HUES48 (cell line): Measurements from ENCODE around the gene ASZ1.

Experiments
- H3K27ac ChIP-seq: one replicate; pipeline ENCODE4 v1.7.0; 2013; ENCODE audit warnings: low read depth, low read length, inconsistent platforms
- H3K27me3 ChIP-seq: 2 replicates; pipeline ENCODE4 v1.6.1; 2013; ENCODE audit warnings: mild to moderate bottlenecking, low read length; ENCODE audit not compliant: control insufficient read depth, insufficient read depth
- H3K36me3 ChIP-seq: 2 replicates; pipeline ENCODE4 v1.6.1; 2013; ENCODE audit warnings: low read length; ENCODE audit not compliant: control insufficient read depth, insufficient read depth
- H3K4me1 ChIP-seq: 2 replicates; pipeline ENCODE4 v1.6.1; 2013; ENCODE audit warnings: mild to moderate bottlenecking, low read length; ENCODE audit not compliant: control insufficient read depth, insufficient read depth
- H3K4me3 ChIP-seq: 2 replicates; pipeline ENCODE4 v1.5.1; 2013; ENCODE audit warnings: mild to moderate bottlenecking, low read depth, low read length
- H3K9ac ChIP-seq: 2 replicates; pipeline ENCODE4 v1.6.1; 2013; ENCODE audit warnings: mild to moderate bottlenecking, low read depth, low read length, moderate library complexity
- H3K9me3 ChIP-seq: 2 replicates; pipeline ENCODE4 v1.6.1; 2013; ENCODE audit warnings: low read length; ENCODE audit not compliant: control insufficient read depth, insufficient read depth

Gene ASZ1

DNA sequence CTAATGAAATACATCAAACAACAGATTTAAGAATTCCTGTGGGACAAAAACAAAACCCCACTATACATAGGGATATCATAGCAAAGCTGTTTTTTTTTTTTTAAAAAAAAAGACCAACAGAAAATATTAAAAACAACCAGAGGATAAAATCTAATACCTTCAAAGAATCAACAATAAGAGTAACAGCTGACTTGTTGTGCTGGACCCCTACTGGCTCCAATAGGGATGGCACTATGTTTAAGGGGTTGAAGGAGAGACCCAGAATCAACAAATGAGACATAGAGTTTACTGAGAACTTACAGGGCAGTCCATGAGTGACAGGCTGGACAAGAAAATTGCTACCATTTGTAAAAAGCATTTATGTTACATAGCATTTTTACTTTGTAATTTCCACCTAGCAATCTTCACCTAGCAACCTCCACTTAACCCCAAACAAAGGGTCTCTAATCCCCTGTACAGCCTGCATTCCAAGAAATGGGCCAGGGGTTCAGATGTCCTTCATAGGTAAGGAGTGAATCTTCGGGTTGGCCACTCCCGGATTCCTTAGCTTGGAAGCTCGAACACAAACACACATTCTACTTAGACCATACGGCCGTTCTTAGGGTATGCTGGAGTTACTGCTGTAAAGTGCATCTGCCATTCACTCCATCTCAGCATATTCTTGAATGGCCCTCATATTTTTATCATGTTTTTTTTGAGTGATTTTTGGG is 25.8 kb downstream of the ASZ1 start:
- 0 out of 2 replicates have a peak, but pooled peaks cover under 1% of the 10 kb centered on the region for H3K4me1 ChIP-seq
- H3K4me3 ChIP-seq, result no peak overlapping the region
- H3K9me3 ChIP-seq, result no peaks in the 10 kb centered on the region
- no peak overlapping the region for H3K9ac ChIP-seq
- no peaks in the 10 kb centered on the region for H3K36me3 ChIP-seq
- no peak overlapping the region for H3K27ac ChIP-seq
- no peaks in the 10 kb centered on the region for H3K27me3 ChIP-seq

DNA sequence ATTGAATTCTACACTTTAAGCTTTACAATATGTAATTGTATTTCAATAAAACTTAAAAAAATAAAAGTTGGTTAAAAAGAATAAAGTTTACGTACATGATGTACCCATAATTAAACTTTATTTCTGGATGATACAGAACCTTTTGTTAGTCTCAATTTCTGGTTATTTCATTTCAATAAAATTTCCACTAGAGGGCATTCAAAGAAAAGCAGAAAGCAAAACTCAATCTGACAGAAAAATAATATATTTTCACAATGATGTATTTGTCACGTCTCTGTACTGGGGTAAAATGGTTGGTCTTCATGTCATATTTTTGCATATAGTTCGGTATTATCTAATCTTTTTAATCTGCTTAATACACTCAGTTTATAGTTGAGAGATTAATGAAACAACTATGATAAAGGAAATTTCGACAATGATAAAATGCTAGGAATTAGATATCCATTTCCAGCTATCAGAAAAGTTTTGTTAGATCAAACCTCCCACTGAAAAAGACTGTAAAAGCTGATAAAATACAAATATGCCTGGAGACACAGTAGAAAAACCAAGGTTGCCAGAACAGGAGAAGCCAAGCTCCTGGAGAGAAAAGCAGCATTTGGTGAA is 27.4 kb downstream of the ASZ1 start:
- Histone ChIP-seq H3K9ac (no peak overlapping the region), H3K27me3 (no peaks in the 10 kb centered on the region), H3K9me3 (no peaks in the 10 kb centered on the region), H3K27ac (no peak overlapping the region), H3K4me1 (0 out of 2 replicates have a peak, but pooled peaks cover 9% of the 10 kb centered on the region), H3K36me3 (no peaks in the 10 kb centered on the region), H3K4me3 (no peak overlapping the region)

DNA sequence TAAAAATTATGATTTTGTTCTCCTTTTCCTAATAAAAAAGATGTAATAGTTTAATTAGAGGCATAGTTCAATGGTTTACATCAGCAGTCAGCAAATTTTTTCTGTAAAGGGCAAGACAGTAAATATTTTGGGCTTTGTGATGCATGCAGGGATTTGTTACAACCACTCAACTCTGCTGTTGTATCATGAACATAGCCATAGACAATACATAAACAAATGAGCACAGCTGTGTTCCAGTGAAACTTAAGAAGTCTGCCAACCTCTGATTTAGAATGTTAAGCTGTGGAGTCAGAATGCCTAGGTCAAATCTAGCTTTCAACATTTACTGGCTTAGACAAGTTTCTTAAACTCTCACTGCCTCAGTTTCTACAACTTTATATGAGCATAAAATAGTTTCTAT is 31.6 kb downstream of the ASZ1 start:
- Histone ChIP-seq H3K36me3 (no peaks in the 10 kb centered on the region), H3K4me1 (0 out of 2 replicates have a peak, but pooled peaks cover 9% of the 10 kb centered on the region), H3K9me3 (no peaks in the 10 kb centered on the region), H3K27me3 (no peaks in the 10 kb centered on the region), H3K27ac (no peak overlapping the region), H3K9ac (no peak overlapping the region), H3K4me3 (no peak overlapping the region)

DNA sequence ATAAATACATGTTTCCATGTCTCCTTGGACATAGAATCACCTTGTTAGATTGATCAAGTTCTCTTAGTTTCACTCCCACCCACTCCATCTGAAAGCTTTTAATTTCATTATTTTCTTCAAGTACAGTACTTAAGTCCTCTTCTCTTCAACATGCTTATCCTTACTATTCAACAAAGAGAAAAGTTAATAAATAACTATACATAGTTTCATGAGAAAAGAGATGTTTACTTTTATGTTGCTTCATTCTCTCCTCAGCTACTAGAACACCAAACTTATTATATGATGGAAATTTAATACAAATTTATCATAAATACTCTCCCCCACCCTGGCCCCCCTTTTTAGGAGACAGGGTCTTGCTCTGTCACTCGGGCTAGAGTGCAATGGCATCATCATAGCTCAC is 33.5 kb downstream of the ASZ1 start:
- H3K4me3 ChIP-seq, result no peak overlapping the region
- no peaks in the 10 kb centered on the region for H3K27me3 ChIP-seq
- H3K4me1 ChIP-seq, result 0 out of 2 replicates have a peak, but pooled peaks cover 9% of the 10 kb centered on the region
- H3K36me3 ChIP-seq, result no peaks in the 10 kb centered on the region
- H3K27ac ChIP-seq, result no peak overlapping the region
- no peak overlapping the region for H3K9ac ChIP-seq
- no peaks in the 10 kb centered on the region for H3K9me3 ChIP-seq

- Histone ChIP-seq H3K36me3 (no peaks in the 10 kb centered on the region), H3K9me3 (no peaks in the 10 kb centered on the region), H3K9ac (no peak overlapping the region), H3K4me3 (no peak overlapping the region), H3K27ac (no peak overlapping the region), H3K27me3 (no peaks in the 10 kb centered on the region), H3K4me1 (no peaks in the 10 kb centered on the region)
These were observed 37.4 kb downstream of the ASZ1 start for GRCh38 chr7:117389871-117390270.

DNA sequence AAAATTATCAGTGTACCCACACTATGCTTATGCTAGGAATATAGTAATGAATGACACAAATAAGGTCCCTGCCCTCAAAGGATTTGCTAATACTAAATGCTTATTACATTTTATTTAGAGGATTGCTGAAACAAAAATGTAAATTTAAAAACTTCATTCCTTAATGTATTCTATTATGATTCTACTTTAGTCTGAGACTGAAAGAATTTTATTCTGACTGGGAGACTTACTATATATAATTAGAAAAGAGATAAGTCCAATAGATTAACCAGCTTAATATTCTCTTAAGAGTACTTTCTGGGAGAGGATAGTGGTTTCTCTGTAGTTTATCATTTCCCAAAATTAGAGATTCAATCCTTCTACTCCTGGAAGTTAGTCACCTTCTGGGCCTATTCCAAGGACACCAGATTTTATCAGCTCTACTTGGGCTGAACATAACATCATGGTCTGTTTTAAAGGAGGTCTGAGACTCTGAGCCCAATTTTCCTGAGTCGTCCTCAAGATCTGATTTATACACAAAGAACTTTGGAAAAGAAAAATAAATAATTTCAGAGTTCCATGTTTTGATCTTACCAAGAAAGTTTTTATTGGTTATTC is 41.1 kb downstream of the ASZ1 start:
- Histone ChIP-seq H3K9ac (no peak overlapping the region), H3K4me1 (no peaks in the 10 kb centered on the region), H3K27ac (no peak overlapping the region), H3K36me3 (no peaks in the 10 kb centered on the region), H3K9me3 (no peaks in the 10 kb centered on the region), H3K4me3 (no peak overlapping the region), H3K27me3 (no peaks in the 10 kb centered on the region)

DNA sequence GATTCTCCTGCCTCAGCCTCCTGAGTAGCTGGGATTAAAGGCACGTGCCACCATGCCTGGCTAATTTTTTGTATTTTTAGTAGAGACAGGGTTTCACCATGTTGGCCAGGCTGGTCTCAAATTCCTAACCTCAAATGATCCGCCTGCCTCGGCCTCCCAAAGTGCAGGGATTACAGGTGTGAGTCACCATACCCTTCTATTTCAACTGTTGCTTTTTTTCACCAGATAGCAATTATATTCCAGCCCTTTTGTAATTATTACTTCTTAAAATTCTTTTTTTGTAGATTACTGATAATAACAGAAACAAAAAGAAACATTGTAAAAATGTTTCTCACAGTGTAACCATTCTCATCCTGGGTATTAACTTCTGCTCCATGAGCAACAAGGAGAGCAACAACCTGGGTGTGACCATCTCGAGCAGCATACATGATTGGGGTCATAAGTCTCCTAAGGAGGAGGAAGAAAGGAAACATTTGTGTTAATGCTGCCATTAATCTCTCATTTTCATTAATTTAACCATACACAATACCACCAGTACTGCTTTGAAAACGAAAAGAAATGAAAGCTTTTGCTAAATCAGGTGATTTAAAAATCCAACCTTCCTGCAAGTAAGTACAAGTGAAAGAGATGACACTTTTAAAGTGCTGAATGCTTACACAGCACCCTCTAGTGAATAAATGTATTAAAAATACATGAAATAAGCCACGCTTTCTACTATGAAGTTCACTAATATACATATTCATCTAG is 41.8 kb downstream of the ASZ1 start:
- H3K9me3 ChIP-seq, result no peaks in the 10 kb centered on the region
- H3K4me3 ChIP-seq, result no peak overlapping the region
- no peaks in the 10 kb centered on the region for H3K36me3 ChIP-seq
- H3K27me3 ChIP-seq, result no peaks in the 10 kb centered on the region
- no peak overlapping the region for H3K9ac ChIP-seq
- no peak overlapping the region for H3K27ac ChIP-seq
- no peaks in the 10 kb centered on the region for H3K4me1 ChIP-seq

DNA sequence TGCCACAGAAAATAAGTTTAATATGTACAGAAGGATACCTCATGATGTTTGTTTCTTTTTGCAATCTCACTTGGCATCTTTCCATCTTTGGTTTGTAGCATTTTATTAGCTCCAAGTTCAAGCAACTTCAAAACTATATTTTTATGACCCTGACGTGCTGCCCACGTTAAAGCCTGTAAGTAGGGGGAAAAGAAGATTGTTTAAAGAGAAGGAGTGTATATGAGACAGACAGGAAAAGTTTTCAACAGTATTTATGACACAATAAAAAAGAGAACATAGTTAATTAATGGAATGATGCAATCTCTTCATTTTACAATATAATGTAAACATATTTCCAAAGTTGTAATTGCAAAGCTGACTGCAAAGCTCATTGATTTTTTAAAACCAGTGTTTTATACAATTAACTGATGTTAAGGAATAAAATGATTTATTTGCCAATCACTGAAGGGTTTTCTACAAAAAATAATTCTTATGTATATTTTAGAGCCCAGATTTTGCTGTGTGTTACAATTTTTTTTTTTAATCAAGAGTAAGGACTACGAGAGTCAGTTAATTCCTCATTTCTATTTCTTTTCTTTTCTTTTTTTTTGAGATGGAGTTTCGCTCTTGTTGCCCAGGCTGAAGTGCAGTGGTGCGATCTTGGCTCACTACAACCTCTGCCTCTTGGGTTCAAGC is 42.5 kb downstream of the ASZ1 start:
- Histone ChIP-seq H3K9me3 (no peaks in the 10 kb centered on the region), H3K27me3 (no peaks in the 10 kb centered on the region), H3K4me3 (no peak overlapping the region), H3K27ac (no peak overlapping the region), H3K4me1 (no peaks in the 10 kb centered on the region), H3K36me3 (no peaks in the 10 kb centered on the region), H3K9ac (no peak overlapping the region)

- Histone ChIP-seq H3K9ac (no peak overlapping the region), H3K9me3 (no peaks in the 10 kb centered on the region), H3K4me3 (no peak overlapping the region), H3K36me3 (no peaks in the 10 kb centered on the region), H3K4me1 (no peaks in the 10 kb centered on the region), H3K27me3 (no peaks in the 10 kb centered on the region), H3K27ac (no peak overlapping the region)
These were observed 43.7 kb downstream of the ASZ1 start for GRCh38 chr7:117383483-117384189.

- H3K4me1 ChIP-seq, result no peaks in the 10 kb centered on the region
- no peaks in the 10 kb centered on the region for H3K9me3 ChIP-seq
- no peaks in the 10 kb centered on the region for H3K27me3 ChIP-seq
- no peaks in the 10 kb centered on the region for H3K36me3 ChIP-seq
- no peak overlapping the region for H3K4me3 ChIP-seq
- H3K9ac ChIP-seq, result no peak overlapping the region
- no peak overlapping the region for H3K27ac ChIP-seq
These were observed 44.2 kb downstream of the ASZ1 start for GRCh38 chr7:117383046-117383445.
